ENCODE data around the gene CCSER2.
"Not testable (repeated sequence)": the region's sequence is repeated elsewhere in the genome, so short reads cannot be mapped to it uniquely, and the experiment has no call there.

Gene CCSER2

DNA sequence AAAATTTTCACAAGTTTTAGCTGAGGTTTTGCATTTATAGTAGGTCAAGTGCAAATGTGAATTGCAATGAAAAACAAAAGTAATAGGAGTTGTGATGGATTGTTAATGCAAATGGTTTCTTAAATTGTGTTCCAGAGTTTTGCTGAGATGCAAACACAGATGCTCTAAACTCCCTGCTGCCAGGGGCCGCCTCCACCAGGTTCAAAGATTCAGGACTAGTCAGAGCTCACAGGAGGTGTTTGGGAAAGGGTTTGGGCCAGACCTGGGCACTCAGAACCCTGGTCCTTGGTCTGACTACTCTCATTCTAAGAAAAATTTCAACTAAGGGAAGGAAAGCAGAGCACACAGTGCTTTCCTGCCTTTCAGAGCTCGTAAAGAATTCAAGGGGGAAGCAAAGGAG, 193.1 kb downstream of the CCSER2 start:
- DNase-seq (ENCODE audit: low spot score), result no peak

DNA sequence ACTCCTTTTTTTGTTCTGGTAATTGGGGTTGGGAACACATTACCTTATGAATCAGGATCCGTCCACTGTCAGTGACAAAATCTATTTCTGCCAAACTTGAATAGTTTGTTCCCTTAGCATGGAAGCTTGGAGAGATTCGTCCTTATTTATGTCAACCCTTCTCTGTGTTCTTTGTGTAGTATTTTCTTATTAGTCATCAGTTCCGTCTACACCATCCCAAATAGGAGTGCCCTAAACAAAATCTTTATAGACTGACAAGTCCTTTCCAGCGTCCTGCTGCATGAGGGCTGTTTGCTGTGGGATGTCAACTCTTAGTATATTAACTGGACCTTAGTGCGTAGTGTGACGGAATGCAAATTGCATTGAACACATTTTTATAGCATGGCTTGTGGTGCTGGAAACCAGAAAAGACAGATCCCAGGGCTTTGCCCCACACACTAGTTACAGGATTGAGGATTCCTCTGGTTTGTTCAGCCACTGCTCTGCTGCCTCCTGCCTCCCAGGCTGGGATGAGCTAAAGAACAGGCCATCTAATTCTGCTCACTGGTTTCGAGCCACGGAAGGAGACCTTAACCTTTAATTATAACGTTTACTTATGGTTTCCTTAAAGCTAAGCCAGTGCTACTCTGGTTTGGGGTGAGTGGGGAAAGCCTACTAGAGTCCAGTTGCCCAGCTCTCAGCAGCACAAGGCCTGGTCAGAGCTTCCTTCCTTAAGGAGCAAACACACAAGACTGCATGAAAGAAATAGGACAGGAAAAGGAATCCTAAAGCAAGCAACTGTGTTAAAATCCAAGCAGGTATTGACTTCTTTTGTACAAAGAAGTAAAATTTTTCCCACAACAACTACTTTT, 194.4 kb downstream of the CCSER2 start:
- no peak for DNase-seq (ENCODE audit: low spot score)

DNA sequence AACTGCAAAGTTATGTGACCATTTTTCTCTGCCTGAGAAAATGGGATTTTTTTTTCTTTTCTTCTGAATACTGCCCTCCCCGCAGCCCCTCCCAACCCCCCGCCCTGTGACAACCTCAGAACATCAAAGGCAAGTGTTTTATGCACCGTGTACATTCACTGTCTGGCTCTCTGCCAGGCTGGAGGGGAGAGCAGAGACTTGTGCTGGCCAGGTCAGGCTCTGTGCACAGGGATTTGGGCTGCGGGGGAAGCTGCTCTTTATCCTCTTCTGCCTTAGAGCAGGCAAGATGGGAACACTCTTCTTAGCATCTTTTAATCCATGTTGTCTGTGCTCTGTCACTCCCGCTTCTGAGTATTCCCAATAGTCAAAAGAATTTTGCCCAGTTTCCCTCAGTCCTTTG, 195.1 kb downstream of the CCSER2 start:
- no peak for DNase-seq (ENCODE audit: low spot score)

DNA sequence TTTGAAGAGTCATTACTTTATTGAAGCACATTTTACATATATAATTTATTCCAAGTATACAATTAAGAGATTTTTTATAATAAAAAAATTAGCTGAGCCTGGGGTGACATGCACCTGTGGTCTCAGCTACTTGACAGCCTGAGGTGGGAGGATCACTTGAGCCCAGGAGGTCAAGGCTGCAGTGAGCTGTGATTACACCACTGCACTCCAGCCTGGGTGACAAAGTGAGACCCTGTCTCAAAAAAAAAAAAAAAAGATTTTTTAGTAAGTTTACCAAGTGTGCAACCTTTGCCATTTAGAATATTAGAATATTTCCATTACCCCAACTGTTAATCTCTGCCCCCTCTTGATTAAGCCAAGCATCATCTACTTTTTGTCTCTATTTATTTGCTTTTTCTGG, 196.0 kb downstream of the CCSER2 start:
- no peak for DNase-seq (ENCODE audit: low spot score)

- DNase-seq (ENCODE audit: low spot score), result no peak
These were observed 196.9 kb downstream of the CCSER2 start for GRCh38 chr10:84525120-84525806.

- DNase-seq (ENCODE audit: low spot score), result not testable (repeated sequence)
These were observed 197.4 kb downstream of the CCSER2 start for GRCh38 chr10:84525807-84526182.

DNA sequence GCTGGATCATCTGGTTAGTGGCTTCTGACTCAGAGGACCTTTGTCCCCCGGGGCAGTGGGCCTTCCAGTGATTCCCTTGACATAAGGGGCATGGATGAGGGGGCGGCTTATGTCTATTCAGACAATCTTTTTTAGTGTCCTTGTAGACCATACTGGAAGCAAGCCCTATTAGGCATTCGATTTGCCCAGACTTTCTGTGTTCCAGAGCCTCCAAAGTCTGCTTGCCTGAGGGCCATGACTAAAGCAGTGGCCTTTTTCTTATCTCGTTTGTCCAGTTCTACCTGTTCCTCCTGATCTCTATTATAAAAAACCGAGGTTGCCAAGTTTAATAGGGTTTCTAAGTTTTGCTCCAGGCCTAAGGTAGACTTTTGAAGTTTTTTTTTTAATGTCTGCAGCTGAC, 199.0 kb downstream of the CCSER2 start:
- not testable (repeated sequence) for DNase-seq (ENCODE audit: low spot score)

DNA sequence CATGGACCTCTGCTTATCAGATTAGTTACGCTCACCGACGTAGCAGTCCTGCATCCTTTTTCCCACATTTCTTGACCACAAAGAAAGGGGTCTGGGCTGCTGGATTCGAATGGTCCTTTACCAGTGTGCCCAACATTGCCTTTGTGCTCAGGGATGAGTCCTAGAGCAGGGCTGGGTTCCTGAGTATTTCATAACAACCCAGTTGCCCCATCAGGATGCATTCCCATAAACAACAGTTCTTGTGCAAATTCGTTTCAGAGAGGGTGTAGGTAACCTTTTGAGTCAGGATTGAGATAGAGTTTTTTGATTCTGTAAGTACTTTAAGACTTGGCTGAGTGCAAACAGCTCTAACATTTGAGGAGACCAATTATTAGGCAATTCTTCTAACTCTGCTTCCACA, 200.1 kb downstream of the CCSER2 start:
- DNase-seq (ENCODE audit: low spot score), result not testable (repeated sequence)

- no peak for DNase-seq (ENCODE audit: low spot score)
These were observed 202.4 kb downstream of the CCSER2 start for GRCh38 chr10:84530724-84531325.

DNA sequence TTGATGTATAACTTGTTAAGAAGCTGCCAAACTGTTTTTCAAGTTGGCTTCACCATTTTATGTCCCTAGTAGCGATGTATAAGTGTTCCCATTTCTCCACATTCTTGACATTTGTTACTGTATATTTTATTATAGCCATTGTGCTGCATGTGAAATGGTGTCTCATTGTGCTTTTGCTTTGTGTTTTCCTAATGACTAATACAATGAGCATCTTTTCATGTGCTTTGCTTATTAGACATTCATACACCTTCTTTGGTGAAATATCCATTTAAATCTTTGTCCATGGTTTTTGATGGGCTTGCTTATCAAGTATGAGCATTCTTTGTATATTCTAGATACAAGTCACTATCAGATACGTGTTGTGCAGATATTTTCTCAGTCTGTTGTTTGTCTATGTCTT, 203.0 kb downstream of the CCSER2 start:
- DNase-seq (ENCODE audit: low spot score), result no peak

- no peak for DNase-seq (ENCODE audit: low spot score)
These were observed 205.8 kb downstream of the CCSER2 start for GRCh38 chr10:84534168-84534567.

GRCh38 chr10:84537447-84537931, 209.1 kb downstream of the CCSER2 start:
- peak; percentile 71 for DNase-seq (ENCODE audit: low spot score)

- no peak for DNase-seq (ENCODE audit: low spot score)
These were observed 209.6 kb downstream of the CCSER2 start for GRCh38 chr10:84538036-84538435.

- no peak for DNase-seq (ENCODE audit: low spot score)
These were observed 210.8 kb downstream of the CCSER2 start for GRCh38 chr10:84539216-84539615.

GRCh38 chr10:84540022-84540616, 211.7 kb downstream of the CCSER2 start:
- DNase-seq (ENCODE audit: low spot score), result peak; percentile 95

GRCh38 chr10:84540617-84541288, 212.4 kb downstream of the CCSER2 start:
- DNase-seq (ENCODE audit: low spot score), result peak; percentile 75

- no peak for DNase-seq (ENCODE audit: low spot score)
These were observed 212.9 kb downstream of the CCSER2 start for GRCh38 chr10:84541289-84541637.

DNA sequence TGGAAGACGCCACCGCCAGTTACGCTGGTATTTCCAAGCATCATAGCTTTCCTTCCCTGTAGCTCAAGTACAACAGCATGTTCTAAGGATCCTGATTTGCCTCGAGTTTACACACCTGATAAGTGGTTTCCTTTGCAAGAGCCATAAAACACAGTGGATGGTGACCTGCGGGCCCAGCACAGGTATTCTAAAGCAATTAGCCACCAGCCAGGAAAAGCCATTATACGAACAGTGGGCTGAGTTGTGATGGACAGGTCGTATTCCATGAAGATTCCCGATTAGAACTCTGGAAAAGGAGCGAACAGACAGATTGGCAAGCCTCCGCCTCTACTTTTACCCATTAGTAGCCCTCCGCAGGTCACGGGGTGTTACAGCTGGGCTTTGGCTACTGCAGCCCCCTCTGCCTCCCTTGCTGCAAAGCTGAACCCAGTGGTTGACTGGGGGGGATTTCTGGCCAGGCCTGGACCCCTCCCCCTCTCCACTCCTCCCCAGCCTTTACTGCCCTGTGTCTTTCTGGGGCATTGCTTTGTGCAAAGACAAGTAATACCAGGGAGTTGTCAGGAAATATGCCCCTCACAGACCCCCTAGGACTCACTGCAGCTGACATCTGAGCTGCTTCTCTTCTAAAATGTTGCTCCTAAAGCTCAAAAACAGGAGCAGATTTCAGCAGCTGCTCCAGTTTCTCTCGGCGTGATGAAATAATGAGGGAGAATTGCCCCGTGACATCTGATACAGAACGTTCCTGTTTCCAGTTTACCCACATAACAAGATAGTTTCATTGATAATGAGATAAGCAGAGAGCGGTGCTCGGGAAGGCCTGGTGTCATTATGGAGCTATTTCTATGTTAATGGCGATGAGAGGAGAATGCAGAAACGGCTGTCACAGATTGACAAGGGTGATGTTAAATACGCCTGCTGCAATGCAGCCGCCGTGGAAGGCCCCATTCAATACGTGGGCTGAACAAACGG, 214.4 kb downstream of the CCSER2 start:
- no peak for DNase-seq (ENCODE audit: low spot score)

- DNase-seq (ENCODE audit: low spot score), result peak; percentile 29
These were observed 215.6 kb downstream of the CCSER2 start for GRCh38 chr10:84543948-84544347.

- DNase-seq (ENCODE audit: low spot score), result no peak
These were observed 217.3 kb downstream of the CCSER2 start for GRCh38 chr10:84545651-84546050.

DNA sequence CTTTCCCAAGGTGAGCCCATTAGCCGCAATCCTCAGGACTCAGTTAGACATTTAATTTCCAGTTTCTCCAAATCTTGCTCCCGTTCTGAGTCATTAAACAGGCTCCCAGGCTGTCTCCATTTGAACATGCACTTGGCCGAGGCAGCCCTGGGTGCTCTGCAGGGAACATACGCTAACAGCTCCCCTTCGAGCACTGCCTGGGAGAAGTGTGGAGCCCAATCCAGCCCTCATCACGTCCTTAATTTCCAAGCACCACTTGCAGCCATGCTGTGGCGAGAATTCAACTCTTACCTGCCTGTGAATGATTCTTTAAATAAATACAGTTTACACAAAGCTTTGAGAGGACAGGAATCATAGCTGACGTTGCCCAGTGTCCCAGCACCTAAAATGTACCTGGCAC, 218.2 kb downstream of the CCSER2 start:
- no peak for DNase-seq (ENCODE audit: low spot score)

All from hepatic stellate cell (primary cell).